Jurkat, Clone E6-1 (cell line): ENCODE results near the gene TEX10. TPM values are rescaled to one million over a fixed set of nuclear protein-coding genes. Genes with fewer than 3 reads are reported as not detected.
"Not testable (repeated sequence)": the region's sequence is repeated elsewhere in the genome, so short reads cannot be mapped to it uniquely, and the experiment has no call there.

Experiments used
- DNase-seq: peaks from one replicate; pipeline ENCODE4 v3.0.0-alpha.2; 2011; ENCODE audit warnings: low read depth, low spot score
- H3K4me3 ChIP-seq: 2 replicates; pipeline ENCODE4 v1.5.1; 2011; ENCODE audit warnings: mild to moderate bottlenecking, low read length, control low read depth, moderate library complexity
- polyA plus RNA-seq: library from polyadenylated mRNA; unstranded; fragments of >200 nt; gene quantifications from one replicate; pipeline ENCODE4 v1.2.1, GENCODE V29; 2012; ENCODE audit warnings: missing spikeins; ENCODE audit not compliant: insufficient read length, insufficient read depth

The TEX10 gene
- polyA plus RNA-seq, result 19.5 TPM

- DNase-seq, result peak; percentile 83
- H3K4me3 ChIP-seq, result peak within 1 kb of the TSS; percentile 91
These were observed at the start of gene TEX10 for GRCh38 chr9:100352727-100353505. Gene TEX10 (minus strand): TSS chr9:100352942. CDS start chr9:100349363, 3,579 bp downstream.

GRCh38 chr9:100401042-100401441 lies 48.3 kb upstream of the TEX10 start:
- no peak for DNase-seq
- H3K4me3 ChIP-seq, result no peak overlapping the region

- DNase-seq, result no peak
- no peak overlapping the region for H3K4me3 ChIP-seq
These were observed 45.0 kb upstream of the TEX10 start for GRCh38 chr9:100397529-100398266.

GRCh38 chr9:100396769-100397168 lies 44.0 kb upstream of the TEX10 start:
- no peak for DNase-seq
- H3K4me3 ChIP-seq, result no peak overlapping the region

GRCh38 chr9:100394816-100395215 lies 42.1 kb upstream of the TEX10 start:
- DNase-seq, result no peak
- H3K4me3 ChIP-seq, result no peak overlapping the region

- H3K4me3 ChIP-seq, result no peak overlapping the region
- no peak for DNase-seq
These were observed 41.4 kb upstream of the TEX10 start for GRCh38 chr9:100394032-100394695.

GRCh38 chr9:100392989-100393388 lies 40.2 kb upstream of the TEX10 start:
- DNase-seq, H3K4me3 ChIP-seq: not testable (repeated sequence)

GRCh38 chr9:100379862-100380261 lies 27.1 kb upstream of the TEX10 start:
- DNase-seq, result no peak

GRCh38 chr9:100377015-100377414 lies 24.3 kb upstream of the TEX10 start:
- DNase-seq, result no peak
- H3K4me3 ChIP-seq, result no peak overlapping the region

More at GRCh38 chr9:100379862-100380261, 27.1 kb upstream of the TEX10 start:
- H3K4me3 ChIP-seq, result no peak overlapping the region

- no peak for DNase-seq
- H3K4me3 ChIP-seq, result no peak overlapping the region
These were observed 22.9 kb upstream of the TEX10 start for GRCh38 chr9:100375658-100376057.

- H3K4me3 ChIP-seq, result no peak overlapping the region
These were observed 19.9 kb upstream of the TEX10 start for GRCh38 chr9:100372648-100373047.

GRCh38 chr9:100370064-100370723 lies 17.5 kb upstream of the TEX10 start:
- no peak overlapping the region for H3K4me3 ChIP-seq
- DNase-seq, result no peak

More at GRCh38 chr9:100372648-100373047, 19.9 kb upstream of the TEX10 start:
- DNase-seq, result no peak

GRCh38 chr9:100368672-100369071 lies 15.9 kb upstream of the TEX10 start:
- DNase-seq, result no peak
- H3K4me3 ChIP-seq, result no peak overlapping the region

GRCh38 chr9:100366121-100366520 lies 13.4 kb upstream of the TEX10 start:
- H3K4me3 ChIP-seq, result no peak overlapping the region
- no peak for DNase-seq

- DNase-seq, result no peak
- no peak overlapping the region for H3K4me3 ChIP-seq
These were observed 11.3 kb upstream of the TEX10 start for GRCh38 chr9:100364013-100364412.

GRCh38 chr9:100359057-100359456 lies 6.3 kb upstream of the TEX10 start:
- no peak for DNase-seq
- no peak overlapping the region for H3K4me3 ChIP-seq

- H3K4me3 ChIP-seq, result no peak overlapping the region
- DNase-seq, result no peak
These were observed 4.8 kb upstream of the TEX10 start for GRCh38 chr9:100357501-100357900.

- H3K4me3 ChIP-seq, result no peak overlapping the region
- DNase-seq, result no peak
These were observed 2.8 kb upstream of the TEX10 start for GRCh38 chr9:100355561-100355960.

- no peak overlapping the region for H3K4me3 ChIP-seq
- DNase-seq, result no peak
These were observed 1.5 kb upstream of the TEX10 start for GRCh38 chr9:100354121-100354800.
